Neural progenitor cell (in vitro differentiated cells): ENCODE measurements around the gene KIAA0586.

ENCODE experiments used
- EZH2 ChIP-seq: fragments of 200-600 bp; sonication (generic); IDR thresholded peaks from 2 replicates; pipeline ENCODE4 v1.6.1; 2017; ENCODE audit warnings: antibody characterized with exemption, mild to moderate bottlenecking, moderate library complexity
- EZH2phosphoT487 ChIP-seq: fragments of 200-600 bp; sonication (generic); IDR thresholded peaks from 2 replicates; pipeline ENCODE4 v1.6.1; 2017; ENCODE audit warnings: antibody characterized with exemption
- TF ChIP-seq, protein P1 (sequence below): fragments of 200-600 bp; sonication (generic); IDR thresholded peaks from 2 replicates; pipeline ENCODE4 v1.5.1; 2017; ENCODE audit warnings: antibody characterized with exemption, mild to moderate bottlenecking

DNA sequence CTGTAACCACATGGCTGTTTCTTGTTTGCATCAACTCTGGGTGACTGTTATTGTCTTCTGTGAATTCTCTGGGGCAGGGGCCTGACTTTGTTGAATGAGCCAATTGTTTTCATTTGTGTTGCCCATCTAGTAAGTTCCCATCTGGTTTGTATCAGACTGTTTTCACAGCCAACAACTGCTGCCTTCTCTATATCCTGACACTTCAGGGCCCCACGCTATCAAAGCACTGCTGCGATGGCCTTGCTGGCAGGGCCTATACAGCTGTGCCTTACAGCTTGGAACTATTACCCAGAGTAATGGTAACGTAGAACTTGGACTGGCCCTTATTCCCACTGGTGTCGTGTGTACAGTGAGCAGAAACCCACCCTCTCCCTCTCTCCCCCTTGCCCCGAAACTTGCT lies 105.9 kb downstream of the KIAA0586 start:
- no peak for TF ChIP-seq EZH2
- TF ChIP-seq, protein P1, sequence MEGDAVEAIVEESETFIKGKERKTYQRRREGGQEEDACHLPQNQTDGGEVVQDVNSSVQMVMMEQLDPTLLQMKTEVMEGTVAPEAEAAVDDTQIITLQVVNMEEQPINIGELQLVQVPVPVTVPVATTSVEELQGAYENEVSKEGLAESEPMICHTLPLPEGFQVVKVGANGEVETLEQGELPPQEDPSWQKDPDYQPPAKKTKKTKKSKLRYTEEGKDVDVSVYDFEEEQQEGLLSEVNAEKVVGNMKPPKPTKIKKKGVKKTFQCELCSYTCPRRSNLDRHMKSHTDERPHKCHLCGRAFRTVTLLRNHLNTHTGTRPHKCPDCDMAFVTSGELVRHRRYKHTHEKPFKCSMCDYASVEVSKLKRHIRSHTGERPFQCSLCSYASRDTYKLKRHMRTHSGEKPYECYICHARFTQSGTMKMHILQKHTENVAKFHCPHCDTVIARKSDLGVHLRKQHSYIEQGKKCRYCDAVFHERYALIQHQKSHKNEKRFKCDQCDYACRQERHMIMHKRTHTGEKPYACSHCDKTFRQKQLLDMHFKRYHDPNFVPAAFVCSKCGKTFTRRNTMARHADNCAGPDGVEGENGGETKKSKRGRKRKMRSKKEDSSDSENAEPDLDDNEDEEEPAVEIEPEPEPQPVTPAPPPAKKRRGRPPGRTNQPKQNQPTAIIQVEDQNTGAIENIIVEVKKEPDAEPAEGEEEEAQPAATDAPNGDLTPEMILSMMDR: no peak
- TF ChIP-seq EZH2phosphoT487: no peak
